Pancreas (tissue), 10 donors: ENCODE data around the gene ERI3. TPM values are rescaled to one million over a fixed set of nuclear protein-coding genes. Genes with fewer than 3 reads are reported as not detected.

Experiments
- ATAC-seq, 4 donors: fragments of 200-7000 bp; cut with Tn5 transposase; one replicate each; pipeline versions ENCODE4 v1.8.0 to v1.9.1; 2020; ENCODE audit warnings: mild to moderate bottlenecking in 4 of 4, moderate library complexity in 4 of 4
- DNase-seq, 6 donors: peaks; one replicate each; pipeline ENCODE4 v3.0.0-alpha.2; 2020
- FAIRE-seq: peaks from 2 replicates; lab custom pipeline; 2012; peaks lifted over from hg19 to GRCh38; lab: Jason Lieb, UNC
- H3K27ac ChIP-seq, 4 donors: fragments of 200-600 bp; sonication (generic); 1 replicate in 3 of 4; 2 replicates in 1 of 4; pipeline versions ENCODE4 v1.5.0 to v1.8.0; 2020
- H3K27me3 ChIP-seq, 4 donors: fragments of 200-600 bp; one replicate each; pipeline ENCODE4 v1.8.0; 2021
- H3K36me3 ChIP-seq, 3 donors: fragments of 200-600 bp; sonication (generic) in 1 of 3; one replicate each; pipeline versions ENCODE4 v1.5.0 to v1.8.0; 2020 to 2021
- H3K4me1 ChIP-seq, 3 donors: fragments of 200-600 bp; one replicate each; pipeline ENCODE4 v1.8.0; 2021
- H3K4me3 ChIP-seq, 4 donors: fragments of 200-600 bp; sonication (generic) in 2 of 4; one replicate each; pipeline versions ENCODE4 v1.5.0 to v1.8.0; 2020 to 2021
- H3K9me3 ChIP-seq, 4 donors: fragments of 200-600 bp; one replicate each; pipeline ENCODE4 v1.8.0; 2021
- whole genome bisulfite sequencing, 2 donors: extraction: QIAGEN DNeasy Blood & Tissue Kit; methylation state at CpG; one replicate each; pipeline ENCODE4 v1.1.7; 2013; 5-methylcytosine and 5-hydroxymethylcytosine counted together
- intact Hi-C, 3 donors: fragments of 100-400 bp; cut with DNase I; formaldehyde crosslinking; loops; one replicate each; pipeline versions ENCODE4 v1.11.1 to v1.14.2; 2022
- polyA plus RNA-seq, 2 donors: library from polyadenylated mRNA; stranded (reverse); fragments of 200-250 nt; gene quantifications; one replicate each; pipeline ENCODE4 v1.2.3, GENCODE V29; 2013
- total RNA-seq, 6 donors: library from RNA; stranded (reverse); fragmentation: NEBNext Ultra II Directional in 4 of 6; extraction: Animal tissue kit (Norgen Biotek cat#: 25700) in 4 of 6; gene quantifications; one replicate each; pipeline versions ENCODE4 v1.2.1 to v1.2.4, GENCODE V29; 2021 to 2023
- TF ChIP-seq, protein P1 (sequence below), 4 donors: fragments of 200-600 bp; sonication (generic) in 3 of 4; IDR thresholded peaks; one replicate each; pipeline versions ENCODE4 v1.5.0 to v1.8.0; 2021; ENCODE audit warnings: antibody characterized with exemption in 4 of 4
- donor health status: healthy with polysubstance abuse.
- donor health status: DM: no; HTN: no; CAD: no; lungs with moderate emphysema.
- donor health status: DM: no; HTN: no; CAD: no.
- donor health status: control.
- donor health status: control.
- donor health status: Bipolar disorder and iron deficiency.
- donor health status: DM: yes; HTN: yes; CAD: no.
- donor health status: DM: no; HTN: no; CAD: no.
- donor health status: DM: no; HTN: no; CAD: no.
- donor health status: DM: yes; HTN: yes; CAD: no.

The ERI3 gene
- total and polyA plus RNA-seq, 8 donors, result 18.9 to 33.7 (median 21.8) TPM

DNA sequence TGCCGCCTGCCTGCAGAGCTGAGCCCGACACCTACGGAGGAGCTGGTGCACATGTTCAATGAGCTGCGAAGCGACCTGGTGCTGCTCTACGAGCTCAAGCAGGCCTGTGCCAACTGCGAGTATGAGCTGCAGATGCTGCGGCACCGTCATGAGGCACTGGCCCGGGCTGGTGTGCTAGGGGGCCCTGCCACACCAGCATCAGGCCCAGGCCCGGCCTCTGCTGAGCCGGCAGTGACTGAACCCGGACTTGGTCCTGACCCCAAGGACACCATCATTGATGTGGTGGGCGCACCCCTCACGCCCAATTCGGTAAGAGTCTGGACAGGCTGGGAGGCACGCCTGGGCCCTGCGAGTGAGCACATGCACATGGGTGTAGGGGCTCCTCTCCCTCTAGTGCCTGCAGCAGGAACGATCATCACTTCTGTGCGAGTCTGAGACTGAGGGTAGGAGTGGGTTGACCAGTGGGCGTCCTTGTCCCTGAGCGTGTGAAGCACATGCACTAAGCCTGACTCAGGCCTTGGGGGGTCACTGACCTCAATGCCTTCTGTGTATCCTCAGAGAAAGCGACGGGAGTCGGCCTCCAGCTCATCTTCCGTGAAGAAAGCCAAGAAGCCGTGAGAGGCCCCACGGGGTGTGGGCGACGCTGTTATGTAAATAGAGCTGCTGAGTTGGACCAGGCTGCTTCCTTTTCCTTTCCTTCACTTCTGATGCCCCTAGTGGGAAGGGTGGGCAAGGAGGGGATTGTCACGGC is 134.9 kb downstream of the ERI3 start:
- Histone ChIP-seq H3K36me3 (peaks cover 5 to 19% (median 10%) of the 10 kb centered on the region in 3 donors), H3K27ac (no peak overlapping the region), H3K9me3 (no peaks in the 10 kb centered on the region), H3K4me1 (peaks cover 0 to 5% (median 0%) of the 10 kb centered on the region in 3 donors), H3K4me3 (no peak overlapping the region), H3K27me3 (no peaks in the 10 kb centered on the region)
- TF ChIP-seq, protein P1, sequence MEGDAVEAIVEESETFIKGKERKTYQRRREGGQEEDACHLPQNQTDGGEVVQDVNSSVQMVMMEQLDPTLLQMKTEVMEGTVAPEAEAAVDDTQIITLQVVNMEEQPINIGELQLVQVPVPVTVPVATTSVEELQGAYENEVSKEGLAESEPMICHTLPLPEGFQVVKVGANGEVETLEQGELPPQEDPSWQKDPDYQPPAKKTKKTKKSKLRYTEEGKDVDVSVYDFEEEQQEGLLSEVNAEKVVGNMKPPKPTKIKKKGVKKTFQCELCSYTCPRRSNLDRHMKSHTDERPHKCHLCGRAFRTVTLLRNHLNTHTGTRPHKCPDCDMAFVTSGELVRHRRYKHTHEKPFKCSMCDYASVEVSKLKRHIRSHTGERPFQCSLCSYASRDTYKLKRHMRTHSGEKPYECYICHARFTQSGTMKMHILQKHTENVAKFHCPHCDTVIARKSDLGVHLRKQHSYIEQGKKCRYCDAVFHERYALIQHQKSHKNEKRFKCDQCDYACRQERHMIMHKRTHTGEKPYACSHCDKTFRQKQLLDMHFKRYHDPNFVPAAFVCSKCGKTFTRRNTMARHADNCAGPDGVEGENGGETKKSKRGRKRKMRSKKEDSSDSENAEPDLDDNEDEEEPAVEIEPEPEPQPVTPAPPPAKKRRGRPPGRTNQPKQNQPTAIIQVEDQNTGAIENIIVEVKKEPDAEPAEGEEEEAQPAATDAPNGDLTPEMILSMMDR (IDR thresholded peaks at IDR 0.05), result no peak
- 84% methylated on average over 31 of the region's 31 CpGs for WGBS, 2 donors
- no peak for ATAC-seq
- intact Hi-C loops, result no loop called here
- FAIRE-seq, result no peak
- no peak for DNase-seq

DNA sequence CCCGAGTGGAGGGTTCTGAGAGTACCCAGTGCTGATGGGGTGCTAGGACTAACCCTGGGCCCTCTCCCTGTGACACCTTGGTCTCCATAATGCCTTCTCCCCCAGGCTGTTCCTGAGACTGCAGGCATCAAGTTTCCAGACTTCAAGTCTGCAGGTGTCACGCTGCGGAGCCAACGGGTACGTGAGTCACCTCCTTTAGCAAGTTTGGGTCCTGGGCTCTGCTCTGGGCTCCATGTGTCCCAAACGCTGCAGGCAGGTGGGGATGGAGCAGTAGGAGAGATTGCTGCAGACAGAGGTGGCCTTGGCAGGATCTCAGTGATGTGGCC is 135.8 kb downstream of the ERI3 start:
- FAIRE-seq, result no peak
- WGBS, 2 donors, result 88 to 91% methylated on average over 6 of the region's 6 CpGs
- intact Hi-C loops, result loop anchor here in 1 of 3 donors (5.0 to 10.0 kb wide), 2 partner anchors 98 to 376 kb away; no protein-coding TSS in a partner anchor

DNA sequence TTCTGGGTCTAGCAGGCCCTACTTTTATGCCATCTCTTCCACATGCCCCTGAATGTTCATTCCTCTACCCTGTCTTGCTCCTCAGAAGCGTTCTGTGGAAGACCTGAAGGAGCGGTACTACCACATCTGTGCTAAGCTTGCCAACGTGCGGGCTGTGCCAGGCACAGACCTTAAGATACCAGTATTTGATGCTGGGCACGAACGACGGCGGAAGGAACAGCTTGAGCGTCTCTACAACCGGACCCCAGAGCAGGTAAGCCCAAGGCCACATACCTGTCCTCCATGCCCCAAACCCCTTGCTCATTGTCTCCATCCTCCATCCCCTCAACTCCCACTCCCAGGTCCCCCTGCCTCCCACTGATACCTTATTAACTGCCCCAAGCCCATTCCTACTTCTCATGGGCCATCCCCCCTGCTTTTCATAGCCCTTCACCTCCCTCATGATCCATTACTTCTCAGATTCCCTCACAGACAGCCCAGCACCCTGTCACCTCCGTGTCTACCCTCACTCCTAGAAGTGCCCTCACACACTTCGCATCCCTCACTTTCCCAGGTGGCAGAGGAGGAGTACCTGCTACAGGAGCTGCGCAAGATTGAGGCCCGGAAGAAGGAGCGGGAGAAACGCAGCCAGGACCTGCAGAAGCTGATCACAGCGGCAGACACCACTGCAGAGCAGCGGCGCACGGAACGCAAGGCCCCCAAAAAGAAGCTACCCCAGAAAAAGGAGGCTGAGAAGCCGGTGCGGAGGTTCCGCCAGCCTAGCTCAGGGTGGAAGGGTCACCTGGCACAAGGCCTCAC is 136.4 kb downstream of the ERI3 start:
- H3K36me3 ChIP-seq, result peaks cover 5 to 19% (median 10%) of the 10 kb centered on the region in 3 donors

More for the DNA sequence above, 135.8 kb downstream of the ERI3 start:
- H3K9me3 ChIP-seq, result no peaks in the 10 kb centered on the region
- no peaks in the 10 kb centered on the region for H3K27me3 ChIP-seq
- ATAC-seq (no peak), DNase-seq (no peak)
- TF ChIP-seq, protein P1 (IDR thresholded peaks at IDR 0.05), result no peak
- no peak overlapping the region for H3K4me3 ChIP-seq
- peaks cover 5 to 19% (median 10%) of the 10 kb centered on the region in 3 donors for H3K36me3 ChIP-seq
- no peak overlapping the region for H3K27ac ChIP-seq
- H3K4me1 ChIP-seq, result peaks cover 0 to 7% (median 0%) of the 10 kb centered on the region in 3 donors

DNA sequence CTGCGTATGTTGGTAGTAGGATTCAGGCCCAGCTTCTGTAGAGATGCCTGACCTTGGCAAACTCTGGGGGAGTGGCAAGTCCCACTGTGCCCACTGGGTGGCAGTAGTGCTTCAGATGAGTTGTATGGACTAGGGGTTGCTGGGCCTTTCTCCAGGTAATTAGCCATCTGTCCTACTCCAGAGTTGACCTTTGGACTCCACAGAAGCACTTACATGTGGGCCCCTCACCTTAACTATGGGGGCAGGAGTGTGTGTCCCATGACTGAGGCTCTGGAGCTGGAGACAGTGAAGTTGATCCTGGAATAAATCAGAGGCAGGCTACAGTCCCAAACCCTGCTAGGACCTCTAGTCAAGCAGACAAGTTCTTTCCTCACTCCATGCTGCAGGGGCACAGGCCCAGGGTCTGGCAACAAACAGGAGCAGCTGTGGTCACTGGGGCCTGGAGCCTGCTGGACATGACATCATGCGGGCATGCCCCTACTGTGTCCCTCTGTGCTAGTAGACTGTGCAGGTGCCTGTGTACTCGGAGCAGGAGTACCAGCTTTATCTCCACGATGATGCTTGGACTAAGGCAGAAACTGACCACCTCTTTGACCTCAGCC is 137.1 kb downstream of the ERI3 start:
- Histone ChIP-seq H3K4me3 (no peak overlapping the region), H3K4me1 (peaks cover 0 to 14% (median 1%) of the 10 kb centered on the region in 3 donors), H3K9me3 (no peaks in the 10 kb centered on the region), H3K36me3 (peaks cover 5 to 19% (median 10%) of the 10 kb centered on the region in 3 donors), H3K27me3 (no peaks in the 10 kb centered on the region), H3K27ac (no peak overlapping the region)
- WGBS, 2 donors, result 46 to 50% methylated on average over 4 of the region's 4 CpGs
- DNase-seq, result peak; percentile 67 to 90 (median 86)
- TF ChIP-seq, protein P1 (IDR thresholded peaks at IDR 0.05), result peak; percentile 78 to 87 (median 85)
- intact Hi-C loops, result loop anchor here in 1 of 3 donors (5.0 to 10.0 kb wide), 2 partner anchors 99 to 377 kb away; no protein-coding TSS in a partner anchor
- FAIRE-seq, result no peak
- ATAC-seq, result peak; percentile 73 to 84 (median 80)

More for the DNA sequence above, 136.4 kb downstream of the ERI3 start:
- Histone ChIP-seq H3K27ac (no peak overlapping the region), H3K4me3 (no peak overlapping the region), H3K9me3 (no peaks in the 10 kb centered on the region), H3K4me1 (peaks cover 0 to 12% (median 0%) of the 10 kb centered on the region in 3 donors), H3K27me3 (no peaks in the 10 kb centered on the region)
- intact Hi-C loops, result loop anchor here in 1 of 3 donors (5.0 to 10.0 kb wide), 2 partner anchors 99 to 376 kb away; no protein-coding TSS in a partner anchor
- DNase-seq (no peak), FAIRE-seq (no peak), ATAC-seq (no peak)
- 89 to 90% methylated on average over 24 of the region's 24 CpGs for WGBS, 2 donors
- TF ChIP-seq, protein P1 (IDR thresholded peaks at IDR 0.05), result no peak
